Erythroblast (primary cell): Measurements from ENCODE around the gene PRIM2.
"Not testable (repeated sequence)": the region's sequence is repeated elsewhere in the genome, so short reads cannot be mapped to it uniquely, and the experiment has no call there.

Source experiments
- GATA1 ChIP-seq: IDR thresholded peaks from 2 replicates; pipeline ENCODE4 v1.6.1; 2011; ENCODE audit warnings: low read depth, mild to moderate bottlenecking, control low read depth, low read length, moderate library complexity
- POLR2A ChIP-seq: IDR thresholded peaks from 2 replicates; pipeline ENCODE4 v1.6.1; 2011; ENCODE audit warnings: mild to moderate bottlenecking, low read length

DNA sequence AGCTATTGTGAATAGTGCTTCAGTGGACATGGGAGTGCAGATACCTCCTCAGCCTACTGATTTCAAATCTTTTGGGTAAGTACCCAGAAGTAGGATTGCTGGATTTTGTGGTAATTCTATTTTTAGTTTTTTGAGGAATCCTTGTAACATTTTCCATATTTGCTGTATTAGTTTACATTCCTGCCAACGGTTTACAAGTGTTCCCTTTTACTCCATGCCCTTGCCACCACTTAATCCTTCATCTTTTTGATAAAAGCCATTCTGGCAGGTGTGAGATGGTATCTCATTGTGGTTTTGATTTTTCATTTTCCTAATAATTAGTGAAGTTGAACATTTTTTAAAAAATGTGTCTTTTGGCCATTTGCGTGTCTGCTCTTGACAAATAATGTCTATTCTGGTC, 125.8 kb downstream of the PRIM2 start:
- not testable (repeated sequence) for TF ChIP-seq POLR2A, GATA1
